T-helper 22 cell (primary cell): Measurements from ENCODE around the gene CASK.

Experiments used
- DNase-seq: peaks from one replicate; pipeline ENCODE4 v3.0.0-alpha.2; 2020; ENCODE audit warnings: low read depth

Gene CASK

DNA sequence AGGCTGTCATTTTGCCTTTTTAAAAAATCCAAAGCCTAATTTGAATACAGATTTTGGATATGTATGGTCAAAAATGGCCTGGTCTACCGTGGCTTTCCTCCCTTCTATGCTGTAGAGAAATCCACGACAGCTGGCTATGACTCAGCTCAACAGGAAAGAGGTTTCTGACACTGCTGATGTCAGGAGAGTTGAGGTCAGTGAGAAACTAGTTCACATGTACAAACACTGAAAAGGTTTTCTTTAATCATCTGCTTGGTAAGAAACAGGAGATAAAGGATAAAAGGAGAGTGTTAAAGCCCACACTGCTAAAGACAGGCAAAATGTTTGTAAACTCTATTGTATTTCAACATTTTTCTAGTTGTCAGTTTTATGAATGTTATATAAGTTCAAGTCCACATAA, 362.3 kb downstream of the CASK start:
- DNase-seq = peak; percentile 22

DNA sequence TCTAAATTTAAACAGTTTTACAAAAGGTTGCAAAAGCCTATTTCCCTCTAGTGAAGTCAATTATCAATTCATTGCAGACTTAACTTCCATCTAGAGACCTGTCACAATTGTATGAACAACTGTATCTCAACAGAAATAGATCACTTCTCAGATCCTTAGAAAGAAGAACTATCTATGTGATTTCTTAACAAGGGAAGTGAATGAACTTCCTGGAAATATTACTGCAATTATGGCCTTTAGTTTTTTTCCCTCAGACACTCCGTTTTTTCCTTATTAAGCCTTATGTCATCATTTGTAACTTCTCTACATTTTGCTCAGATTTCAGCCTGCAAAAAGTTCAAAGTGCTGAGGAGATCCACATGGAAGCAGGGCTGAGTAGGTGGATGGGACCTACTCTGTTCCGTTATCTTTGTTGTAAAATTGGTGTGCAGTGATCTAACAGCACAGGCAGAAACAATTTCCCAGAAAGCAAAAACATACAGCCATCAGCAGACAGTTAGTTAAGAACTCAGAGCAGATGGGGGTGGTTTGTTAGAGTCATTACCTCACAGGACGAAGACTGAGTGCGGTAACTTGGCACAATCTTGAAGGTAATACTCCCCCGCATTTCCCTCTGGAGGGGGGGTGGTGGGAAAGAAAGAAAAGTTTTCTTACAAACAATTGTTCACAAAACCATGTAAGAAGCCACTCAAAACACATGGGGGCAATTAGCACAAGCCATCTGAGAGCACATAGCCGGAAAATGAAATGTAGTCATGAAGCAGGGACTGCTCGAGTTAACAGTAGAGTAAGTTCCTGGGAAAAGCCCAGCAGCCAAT, 363.9 kb downstream of the CASK start:
- DNase-seq = peak; percentile 10

DNA sequence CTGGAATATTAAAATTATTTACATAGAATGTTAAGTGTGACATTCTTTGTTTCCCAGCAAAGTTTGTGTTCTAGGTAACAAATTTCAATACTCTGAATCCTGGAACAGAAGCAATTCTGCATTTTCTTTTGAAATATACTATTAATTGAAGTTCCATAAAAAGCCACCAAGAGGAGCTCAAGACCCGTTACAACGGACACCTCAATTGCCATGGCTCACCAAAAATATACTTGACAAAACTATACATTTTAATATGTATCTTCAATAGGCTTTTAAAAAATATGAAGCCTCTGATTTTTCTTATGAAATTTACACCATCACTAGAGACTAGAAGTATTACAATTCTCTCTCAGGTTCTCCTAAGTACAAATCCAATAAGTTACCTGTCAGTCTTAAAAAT, 364.8 kb downstream of the CASK start:
- no peak for DNase-seq

DNA sequence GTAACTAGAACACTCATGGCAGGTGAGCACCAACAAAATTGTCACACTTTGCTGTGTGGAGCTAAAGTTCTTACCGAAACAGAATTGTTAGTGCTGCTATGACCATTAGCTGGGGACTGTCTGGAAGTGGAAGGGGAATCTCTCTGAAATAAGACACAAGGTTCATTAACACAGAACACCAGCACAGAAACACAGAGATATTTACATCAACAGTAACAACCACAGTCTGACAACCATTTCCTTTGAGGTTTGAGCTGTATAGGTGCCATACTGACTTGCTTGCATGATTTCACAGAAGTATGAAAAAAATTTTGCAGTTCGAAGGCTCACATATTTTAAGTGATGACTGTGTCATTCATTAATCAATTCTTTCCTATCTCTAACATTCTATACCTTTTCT, 366.4 kb downstream of the CASK start:
- no peak for DNase-seq

DNA sequence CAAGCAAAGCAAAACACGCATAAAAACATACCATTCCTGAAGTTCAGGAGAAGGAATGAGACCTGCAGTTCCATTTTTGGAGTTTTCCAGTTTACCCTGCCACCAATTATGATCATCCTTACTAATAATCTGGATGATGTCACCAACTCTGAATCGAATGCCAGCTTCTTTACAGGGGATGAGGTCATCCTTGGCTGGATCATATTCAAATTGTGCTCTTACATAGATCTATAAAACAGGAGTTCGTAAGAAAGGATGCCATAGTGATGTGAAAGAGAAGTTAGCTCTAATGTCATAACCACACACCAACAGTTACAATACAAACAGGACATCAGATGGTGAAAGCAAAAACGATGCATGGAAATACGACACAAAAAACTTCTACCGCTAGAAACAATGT, 369.7 kb downstream of the CASK start:
- DNase-seq = no peak

DNA sequence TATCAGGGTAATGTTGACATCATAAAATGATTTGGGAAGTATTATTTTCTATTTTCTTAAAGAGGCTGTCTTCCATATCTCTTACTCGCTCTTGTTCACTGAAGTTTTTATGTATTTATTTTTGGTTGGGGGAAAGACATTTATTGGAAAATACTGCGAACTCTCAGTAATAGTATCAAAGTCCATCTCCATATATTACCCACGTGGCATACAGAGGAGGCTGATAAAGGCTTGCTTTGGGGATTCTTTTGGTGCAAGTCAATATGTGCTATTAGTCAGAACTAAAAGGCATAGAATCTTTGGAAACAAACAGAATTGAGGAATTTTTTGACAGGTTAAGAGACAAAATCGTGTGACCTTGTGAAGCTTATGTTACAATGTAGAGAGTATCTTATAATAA, 374.9 kb downstream of the CASK start:
- no peak for DNase-seq

DNA sequence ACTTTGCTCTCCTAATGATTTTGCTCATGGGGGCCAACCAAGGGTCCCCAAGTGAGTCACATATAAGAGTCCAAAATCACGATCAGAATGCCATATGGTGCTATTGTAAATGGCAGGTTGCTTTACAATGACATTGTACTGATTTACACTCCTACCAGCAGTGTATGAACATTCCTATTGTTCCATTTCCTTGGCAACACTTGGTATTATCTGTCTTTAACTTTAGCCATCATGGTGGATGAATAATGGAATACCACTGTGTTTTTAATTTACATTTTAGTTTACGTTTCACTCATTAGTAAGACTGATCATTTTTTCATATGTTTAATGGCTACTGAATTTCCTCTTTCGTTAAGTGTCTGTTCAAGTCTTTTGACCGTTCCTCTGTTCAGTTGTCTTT, 379.7 kb downstream of the CASK start:
- no peak for DNase-seq

DNA sequence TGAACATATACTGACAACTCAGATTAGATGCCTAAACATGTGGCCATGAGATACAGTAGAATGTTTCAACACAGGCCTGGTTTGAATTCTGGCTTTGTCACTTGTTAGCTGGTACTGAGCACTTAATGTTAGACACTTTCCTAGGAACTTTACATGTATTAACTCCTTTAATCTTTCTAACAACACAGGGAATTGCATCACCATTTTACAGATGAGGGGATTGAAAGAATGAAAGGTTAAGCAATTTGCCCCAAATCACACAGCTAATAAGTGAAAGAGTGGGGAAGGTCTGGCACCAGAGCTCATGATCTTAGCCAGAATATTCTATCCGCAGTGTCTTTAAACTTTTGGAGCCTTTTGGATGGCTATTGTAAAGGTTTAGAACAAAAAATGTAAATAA, 380.3 kb downstream of the CASK start:
- no peak for DNase-seq

DNA sequence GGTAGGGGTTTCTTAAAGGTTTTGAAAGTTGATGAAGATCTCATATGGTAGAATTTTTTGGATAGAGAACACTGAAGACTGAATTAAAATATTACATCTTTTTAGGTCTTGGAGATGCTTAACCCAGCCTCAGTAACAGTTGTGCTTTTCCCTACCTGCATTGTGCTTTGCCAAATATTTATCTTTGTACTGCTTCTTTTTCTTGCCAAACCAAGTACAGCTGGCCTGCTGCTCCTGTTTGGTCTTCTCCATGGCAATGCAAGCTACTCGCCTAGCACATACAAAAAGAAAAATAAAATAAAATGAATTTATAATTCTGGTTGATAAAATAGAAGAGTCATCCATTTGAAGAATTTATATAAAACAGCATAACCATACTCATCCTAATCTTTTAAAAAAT, 380.8 kb downstream of the CASK start:
- DNase-seq = no peak

DNA sequence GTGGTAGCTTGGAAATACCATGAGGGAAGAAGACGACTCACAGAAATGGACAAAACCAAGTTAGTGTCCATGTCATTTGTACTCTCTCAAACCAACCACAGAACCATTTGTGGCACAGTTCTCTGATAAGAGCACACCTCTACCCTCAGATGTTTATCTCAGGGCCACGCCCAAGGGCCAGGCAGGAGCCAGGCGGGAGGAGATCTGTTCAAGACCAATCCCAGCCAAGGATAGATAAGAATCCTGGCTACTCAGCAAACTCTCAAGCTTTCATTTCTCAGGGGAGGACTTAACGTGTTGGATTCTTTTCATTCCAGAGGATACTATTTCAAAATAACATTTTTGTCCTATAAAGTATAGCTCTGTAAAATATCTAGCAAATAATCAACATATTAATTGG, 381.2 kb downstream of the CASK start:
- DNase-seq = no peak

DNA sequence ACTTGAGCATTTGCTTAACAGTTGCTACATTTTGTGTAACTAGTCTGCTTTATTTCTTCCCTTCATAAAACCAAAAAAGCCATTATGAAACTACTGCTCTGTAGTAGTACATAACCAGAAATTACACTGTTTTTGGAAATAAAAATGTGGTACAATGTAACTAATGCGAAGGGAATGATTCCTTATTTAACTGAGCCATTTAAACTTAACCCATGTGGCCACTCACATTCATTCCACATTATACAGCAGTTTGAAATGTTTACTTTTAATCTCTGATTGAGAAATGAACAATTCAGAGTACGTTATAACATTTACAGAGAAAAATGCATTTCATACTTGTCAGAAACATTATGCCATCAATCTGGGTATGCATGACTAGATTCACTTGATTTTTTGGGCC, 382.0 kb downstream of the CASK start:
- no peak for DNase-seq

DNA sequence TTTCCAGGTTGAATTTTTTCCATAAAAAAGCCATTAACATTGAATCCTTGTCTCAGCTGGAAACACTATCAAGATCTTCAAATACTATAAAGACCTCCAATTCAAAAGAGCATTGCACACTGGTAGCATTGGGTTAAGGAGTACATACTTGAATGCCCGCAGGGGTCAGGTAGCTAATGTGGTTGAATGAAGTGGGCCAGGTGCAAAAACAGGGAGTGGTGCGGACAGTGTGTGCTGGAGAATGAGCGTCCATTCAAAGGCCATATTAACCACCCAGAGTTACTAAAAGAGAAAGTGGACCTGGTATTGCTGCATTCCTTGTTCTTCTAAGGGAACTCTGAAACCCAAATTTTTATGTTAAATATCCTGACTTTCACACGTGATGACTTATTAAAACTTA, 384.6 kb downstream of the CASK start:
- no peak for DNase-seq

DNA sequence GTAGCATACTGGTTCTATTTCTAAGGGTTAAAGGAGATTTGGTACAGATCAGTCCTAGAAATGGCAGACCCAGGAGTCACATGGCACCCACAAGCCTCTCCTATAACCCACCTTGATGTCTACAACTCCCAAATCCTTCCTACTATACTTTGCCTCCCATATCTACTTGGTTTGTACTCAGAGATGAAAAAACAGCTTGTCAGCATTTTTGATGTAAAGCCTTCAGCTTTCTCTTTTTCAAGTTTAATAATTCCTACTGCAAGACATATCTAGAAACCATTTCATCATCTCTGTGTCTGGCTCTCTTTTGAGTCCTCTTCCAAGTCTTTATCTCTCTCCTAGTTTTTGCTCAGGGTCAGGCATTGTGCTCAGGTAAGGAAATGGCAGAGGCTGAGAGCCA, 393.3 kb downstream of the CASK start:
- DNase-seq = no peak

DNA sequence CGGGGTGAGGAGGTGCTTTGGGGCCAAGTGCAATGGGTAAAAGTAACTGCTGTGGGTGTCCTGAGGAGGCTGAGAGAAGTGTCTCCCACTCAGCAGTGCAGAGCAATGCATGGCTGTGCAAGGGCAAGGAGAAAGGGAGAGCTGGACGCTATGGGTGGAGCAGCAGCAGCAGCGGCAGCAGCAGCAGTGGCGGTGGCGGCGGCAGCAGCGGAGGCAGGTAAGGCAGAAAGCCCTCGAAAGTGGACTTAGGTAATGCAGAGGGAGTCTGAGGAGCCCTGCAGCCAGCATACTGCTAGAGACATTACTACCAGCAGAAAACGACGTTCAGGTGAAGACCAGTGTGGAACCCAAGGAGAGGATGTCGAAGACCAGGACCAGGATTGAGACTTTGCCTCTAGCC, 394.1 kb downstream of the CASK start:
- DNase-seq = no peak

DNA sequence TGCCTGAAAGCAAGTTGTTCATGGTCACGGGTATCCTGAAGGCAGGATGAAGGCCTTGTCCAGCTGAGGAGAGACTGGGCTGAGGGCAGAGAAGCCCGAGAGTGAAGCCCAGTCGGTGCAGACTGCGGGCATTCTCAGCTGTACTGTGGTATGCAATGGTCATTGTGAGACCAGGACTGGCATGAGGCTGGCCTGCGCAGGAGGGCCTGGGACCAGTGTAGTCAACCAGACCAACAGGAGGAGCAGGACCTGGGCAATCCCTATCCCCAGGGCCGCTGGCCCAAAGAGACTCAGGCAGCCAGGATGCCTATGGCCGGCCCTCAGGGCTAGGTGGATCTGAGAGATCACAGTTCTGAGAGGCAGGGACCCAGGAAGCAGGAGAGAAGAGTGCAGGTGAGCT, 394.6 kb downstream of the CASK start:
- no peak for DNase-seq

DNA sequence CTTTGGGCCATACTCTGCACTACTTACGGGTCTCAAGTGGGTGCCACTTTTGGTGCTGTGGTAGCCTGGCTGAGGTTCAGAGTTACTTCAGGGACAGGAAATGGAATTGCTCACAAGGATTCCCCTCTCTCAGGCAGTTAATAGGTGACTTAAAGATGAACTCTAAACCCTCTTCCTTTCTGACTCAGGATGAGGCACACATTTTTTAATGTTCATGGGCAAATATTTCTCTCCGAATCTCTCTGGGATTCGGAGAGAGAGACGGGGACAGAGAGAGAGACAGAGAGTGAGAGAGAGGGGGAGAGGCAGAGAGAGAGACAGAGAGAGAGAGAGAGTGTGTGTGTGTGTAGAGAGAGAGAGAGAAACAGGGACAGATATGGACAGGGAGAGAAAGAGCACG, 396.4 kb downstream of the CASK start:
- DNase-seq = no peak

DNA sequence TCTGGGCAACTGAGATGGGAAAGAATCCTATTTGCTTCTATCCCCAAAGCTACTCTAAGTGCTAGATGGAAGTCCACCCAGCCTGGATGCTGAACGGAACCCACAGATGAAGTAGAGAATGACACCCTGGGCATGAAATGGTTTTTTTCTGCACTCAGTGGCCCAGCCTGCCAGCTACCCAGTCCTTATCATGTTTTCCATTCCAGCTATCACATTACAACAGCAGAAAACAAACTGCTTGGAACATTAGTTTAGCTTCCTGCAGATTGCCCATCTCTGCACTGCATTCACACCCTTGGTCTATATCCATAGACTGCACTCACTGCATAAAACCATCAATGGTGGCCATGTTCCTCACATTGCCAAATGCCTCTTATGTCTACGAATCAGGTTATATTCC, 397.1 kb downstream of the CASK start:
- DNase-seq = no peak

DNA sequence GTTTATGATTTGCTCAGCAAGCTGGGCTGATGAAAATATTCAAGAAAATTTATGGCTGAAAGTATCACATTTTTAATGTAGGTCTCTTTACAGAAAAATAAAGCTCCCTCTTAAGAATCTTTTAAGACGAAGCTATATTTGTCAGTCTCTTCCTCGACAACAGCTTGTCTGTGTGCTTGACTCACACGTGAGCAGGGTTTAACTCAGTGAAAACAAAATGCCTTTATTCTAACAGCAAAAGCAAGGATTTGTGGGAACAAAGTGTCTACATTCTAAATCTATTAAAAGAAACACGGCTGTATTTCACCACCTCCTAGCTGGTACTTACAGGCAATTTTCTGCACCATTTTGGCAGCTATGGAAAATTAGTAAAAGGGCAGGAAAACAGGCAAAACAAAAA, 400.7 kb downstream of the CASK start:
- no peak for DNase-seq

DNA sequence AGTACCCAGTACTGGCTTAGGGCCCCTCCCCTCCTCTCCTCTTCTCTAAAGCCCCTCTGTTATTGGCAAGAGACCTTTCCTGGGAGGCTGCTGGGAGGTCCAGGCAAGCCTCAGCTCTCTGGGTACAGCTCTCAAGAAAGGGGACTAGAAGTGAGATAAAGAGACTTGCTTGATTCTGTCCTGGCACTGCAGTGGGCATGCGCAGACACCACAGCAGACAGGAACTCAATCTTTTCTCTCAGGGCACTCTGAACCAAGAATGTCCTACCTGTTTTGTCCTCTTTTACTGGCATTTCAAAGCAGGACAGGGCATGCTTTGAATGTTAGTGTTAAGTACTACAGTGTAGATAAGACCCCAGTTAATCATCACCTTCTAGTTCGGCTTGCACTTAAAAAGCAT, 401.3 kb downstream of the CASK start:
- DNase-seq = no peak

DNA sequence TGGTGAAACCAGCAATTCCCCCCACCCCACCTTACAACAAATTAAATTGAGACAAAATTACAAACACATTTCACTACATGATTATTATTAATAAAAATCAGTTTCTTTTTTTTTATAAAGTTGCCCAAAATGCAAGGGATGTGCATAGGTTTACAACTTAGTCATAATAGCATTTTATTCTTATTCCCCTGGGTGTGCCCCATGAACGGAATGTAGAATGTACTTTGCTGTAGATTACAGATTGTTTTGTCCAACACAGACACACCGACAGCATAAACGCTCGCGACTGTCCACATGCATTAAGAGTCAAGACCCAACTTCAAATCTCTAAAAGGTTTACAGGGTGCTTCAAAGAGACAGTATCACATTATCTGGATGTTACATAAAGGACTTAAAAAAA, 403.9 kb downstream of the CASK start:
- DNase-seq = no peak

DNA sequence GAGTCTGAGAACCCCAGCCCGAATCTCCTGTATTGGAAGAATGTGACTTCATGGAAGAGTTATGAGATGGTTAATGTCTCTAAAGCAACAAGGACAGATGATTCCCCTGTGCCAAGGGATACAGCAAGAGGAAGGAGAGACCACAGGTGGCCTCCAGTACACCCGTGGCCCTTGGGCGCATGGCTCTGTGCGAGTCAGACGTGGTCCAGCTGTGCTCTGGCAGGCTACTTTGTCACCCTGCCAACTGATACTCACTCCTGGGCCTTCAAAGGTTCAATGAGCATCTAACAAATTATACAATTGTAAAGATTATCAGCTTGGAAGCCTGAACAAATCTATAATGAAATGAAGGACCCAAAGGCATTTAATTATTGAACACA, 404.5 kb downstream of the CASK start:
- no peak for DNase-seq

DNA sequence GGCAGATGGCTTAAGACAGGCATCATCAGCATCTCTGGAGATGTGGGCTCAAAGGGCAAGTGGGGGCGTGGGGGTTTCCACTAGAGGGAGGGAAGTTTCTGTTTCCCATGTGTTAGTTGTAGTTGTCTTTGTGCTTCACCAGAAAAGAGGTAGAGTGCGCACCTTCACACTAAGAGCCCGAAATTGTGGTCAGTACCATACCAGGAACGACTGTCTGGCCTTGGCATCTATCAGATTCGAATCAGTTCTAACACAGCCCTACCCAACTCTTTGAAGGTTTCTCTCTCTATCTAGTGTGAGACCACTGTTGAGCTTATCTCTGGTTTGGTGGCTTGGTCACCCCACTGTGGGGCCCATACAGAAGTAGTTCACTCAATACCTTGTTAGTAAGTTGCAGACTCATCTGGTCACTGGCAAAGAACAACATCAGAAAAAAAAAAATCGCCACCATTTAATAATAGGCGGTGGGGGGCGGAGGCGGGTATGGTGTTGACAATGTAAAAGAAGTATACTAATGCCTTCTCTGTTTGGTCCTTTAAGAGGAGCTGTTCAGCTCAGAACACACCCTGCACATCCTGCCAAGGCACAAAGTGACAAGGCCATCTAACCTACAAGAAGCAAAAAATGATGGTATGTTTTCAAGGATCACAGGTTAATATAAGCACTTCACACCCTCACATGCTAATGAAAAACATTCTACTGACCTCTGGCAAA, 405.1 kb downstream of the CASK start:
- no peak for DNase-seq

DNA sequence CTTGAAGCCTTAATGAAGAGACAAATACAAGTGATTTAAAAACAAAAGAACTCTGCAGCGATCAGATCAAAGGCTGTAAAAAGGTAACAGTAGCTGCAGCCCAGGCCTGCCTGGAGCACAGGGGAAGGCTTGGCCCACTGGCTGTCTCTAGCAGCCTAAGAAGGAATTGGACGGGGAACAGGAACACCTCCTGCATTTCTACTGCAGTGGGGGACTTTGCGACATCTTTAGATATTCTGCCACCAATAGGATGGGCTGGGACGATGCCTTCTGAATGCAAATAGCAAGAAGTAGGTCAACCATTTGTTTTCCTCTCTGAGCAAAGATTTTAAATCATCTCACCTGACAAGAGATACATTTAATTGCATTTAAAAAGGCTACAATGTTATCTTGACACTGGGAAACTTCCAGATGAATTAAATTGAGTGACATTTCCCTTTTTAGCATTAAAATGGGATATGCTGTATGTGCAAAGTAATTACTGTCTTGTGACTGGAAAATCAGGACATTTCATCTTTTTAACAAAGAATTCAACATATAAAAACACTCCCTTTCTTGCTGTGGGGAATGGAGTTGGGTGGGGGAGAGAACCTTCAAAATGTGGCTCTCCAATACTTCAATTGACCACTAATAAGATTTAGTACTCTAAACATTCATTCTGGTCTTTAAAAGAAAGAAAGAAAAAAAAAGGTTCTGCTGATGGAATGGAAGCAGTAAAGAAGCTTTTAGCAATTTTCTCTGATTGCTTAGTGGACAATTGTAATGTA, 406.2 kb downstream of the CASK start:
- no peak for DNase-seq
